IMR-90 (cell line): Measurements from ENCODE around the gene M6PR. TPM values are rescaled to one million over a fixed set of nuclear protein-coding genes. Genes with fewer than 3 reads are reported as not detected.

ENCODE experiments used
- ATAC-seq: fragments of 200-7000 bp; cut with Tn5 transposase; 2 replicates; pipeline ENCODE4 v1.9.1; 2020; ENCODE audit warnings: low read depth, mild to moderate bottlenecking, moderate library complexity
- BruUV-seq: library from RNA; stranded (reverse); fragments of 400-500 nt; replicated peaks from 2 replicates; lab custom pipeline; 2021; lab: Mats Ljungman, UMichigan
- CTCF ChIA-PET: fragments of 300-600 bp; formaldehyde crosslinking; extraction: SDS; loops from one replicate; lab custom pipeline; 2021; ENCODE audit warnings: antibody characterized with exemption; lab: Yijun Ruan, JAX
- POLR2A ChIA-PET: fragments of 300-600 bp; sonication (Branson Sonifier 250); formaldehyde crosslinking; loops from one replicate; lab custom pipeline; 2022; ENCODE audit warnings: antibody characterized with exemption; ENCODE audit not compliant: unreplicated experiment; lab: Charles Lee
- DNase-seq: peaks from one replicate; pipeline ENCODE4 v3.0.0; 2013
- H2AFZ ChIP-seq: replicated peaks from 2 replicates; pipeline ENCODE3; 2013; ENCODE audit warnings: low read length, mild to moderate bottlenecking; ENCODE audit not compliant: poor library complexity
- H2AK5ac ChIP-seq: 2 replicates; pipeline ENCODE4 v1.6.1; 2013; ENCODE audit warnings: low read depth, low read length, inconsistent platforms
- H2AK9ac ChIP-seq: replicated peaks from 2 replicates; pipeline ENCODE3; 2013; ENCODE audit warnings: mild to moderate bottlenecking, low read depth, low read length, moderate library complexity; ENCODE audit not compliant: poor library complexity
- H2BK120ac ChIP-seq: 2 replicates; pipeline ENCODE4 v1.6.1; 2013; ENCODE audit warnings: low read depth, low read length, inconsistent platforms
- H2BK15ac ChIP-seq: 3 replicates; pipeline ENCODE4 v1.6.1; 2013; ENCODE audit warnings: low read depth, low read length, inconsistent platforms
- H2BK20ac ChIP-seq: 2 replicates; pipeline ENCODE4 v1.6.1; 2013; ENCODE audit warnings: low read depth, mild to moderate bottlenecking, inconsistent platforms, low read length, moderate library complexity
- H2BK5ac ChIP-seq: 2 replicates; pipeline ENCODE4 v1.6.1; 2013; ENCODE audit warnings: mild to moderate bottlenecking, low read depth, low read length, inconsistent platforms; ENCODE audit not compliant: poor library complexity, severe bottlenecking
- H3K14ac ChIP-seq: replicated peaks from 2 replicates; pipeline ENCODE4 v1.6.1; 2013; ENCODE audit warnings: low read depth, low read length, inconsistent platforms
- H3K18ac ChIP-seq: 2 replicates; pipeline ENCODE4 v1.6.1; 2013; ENCODE audit warnings: low read depth, low read length, control low read depth
- H3K23ac ChIP-seq: 2 replicates; pipeline ENCODE4 v1.6.1; 2013; ENCODE audit warnings: low read depth, low read length, inconsistent platforms
- H3K27ac ChIP-seq: 2 replicates; pipeline ENCODE4 v1.5.1; 2013; ENCODE audit warnings: mild to moderate bottlenecking, control low read depth, low read length; ENCODE audit not compliant: insufficient read depth
- H3K27me3 ChIP-seq: 2 replicates; pipeline ENCODE4 v1.6.1; 2013; ENCODE audit warnings: low read length; ENCODE audit not compliant: control insufficient read depth, insufficient read depth
- H3K36me3 ChIP-seq: 2 replicates; pipeline ENCODE4 v1.6.1; 2013; ENCODE audit warnings: low read length, mixed read lengths; ENCODE audit not compliant: control insufficient read depth, insufficient read depth
- H3K4ac ChIP-seq: 2 replicates; pipeline ENCODE4 v1.6.1; 2013; ENCODE audit warnings: low read depth, low read length, inconsistent platforms
- H3K4me1 ChIP-seq: 2 replicates; pipeline ENCODE4 v1.6.1; 2013; ENCODE audit warnings: low read length, mixed read lengths; ENCODE audit not compliant: control insufficient read depth, insufficient read depth
- H3K4me2 ChIP-seq: 2 replicates; pipeline ENCODE4 v1.6.1; 2013; ENCODE audit warnings: low read depth, mild to moderate bottlenecking, control low read depth, low read length, moderate library complexity
- H3K4me3 ChIP-seq: 2 replicates; pipeline ENCODE4 v1.5.1; 2013; ENCODE audit warnings: low read depth, mild to moderate bottlenecking, control low read depth, low read length, moderate library complexity; ENCODE audit not compliant: insufficient read depth
- H3K56ac ChIP-seq: 2 replicates; pipeline ENCODE4 v1.6.1; 2013; ENCODE audit warnings: low read length, inconsistent platforms; ENCODE audit not compliant: insufficient read depth; ENCODE audit errors: extremely low read depth
- H3K79me1 ChIP-seq, 2 experiments: 2 replicates each; pipeline ENCODE4 v1.6.1; 2013; ENCODE audit warnings: low read length in 2 of 2, inconsistent platforms in 1 of 2, low read depth in 1 of 2
- H3K9ac ChIP-seq: 2 replicates; pipeline ENCODE4 v1.6.1; 2013; ENCODE audit warnings: low read depth, low read length, control low read depth
- H3K9me1 ChIP-seq: 2 replicates; pipeline ENCODE4 v1.6.1; 2013; ENCODE audit warnings: low read length, inconsistent platforms; ENCODE audit not compliant: insufficient read depth
- H3K9me3 ChIP-seq: 2 replicates; pipeline ENCODE4 v1.6.1; 2013; ENCODE audit warnings: low read length; ENCODE audit not compliant: control insufficient read depth, insufficient read depth
- H4K20me1 ChIP-seq: 2 replicates; pipeline ENCODE4 v1.6.1; 2013; ENCODE audit warnings: low read length, inconsistent platforms; ENCODE audit not compliant: insufficient read depth
- H4K5ac ChIP-seq: 2 replicates; pipeline ENCODE4 v1.6.1; 2013; ENCODE audit warnings: mild to moderate bottlenecking, low read depth, low read length, control low read depth
- H4K8ac ChIP-seq, 2 experiments: 2 replicates each; pipeline ENCODE4 v1.6.1; 2013; ENCODE audit warnings: low read depth in 2 of 2, low read length in 2 of 2, control low read depth in 1 of 2, inconsistent platforms in 1 of 2
- H4K91ac ChIP-seq: 2 replicates; pipeline ENCODE4 v1.6.1; 2013; ENCODE audit warnings: low read depth, low read length, inconsistent platforms; ENCODE audit not compliant: insufficient read depth
- BHLHE40 ChIP-seq: fragments of 150-350 bp; IDR thresholded peaks from 2 replicates; pipeline ENCODE4 v1.6.1; 2016; ENCODE audit warnings: mild to moderate bottlenecking, low read depth, low read length
- CEBPB ChIP-seq: IDR thresholded peaks from 2 replicates; pipeline ENCODE4 v1.6.1; 2012; ENCODE audit warnings: low read depth, low read length, improper control_type of control experiment
- CHD1 ChIP-seq: IDR thresholded peaks from 2 replicates; pipeline ENCODE4 v1.6.1; 2012; ENCODE audit warnings: low read depth, low read length, improper control_type of control experiment
- FOS ChIP-seq: fragments of 150-350 bp; IDR thresholded peaks from 2 replicates; pipeline ENCODE4 v1.6.1; 2016; ENCODE audit warnings: low read depth, low read length
- MAFK ChIP-seq: IDR thresholded peaks from 2 replicates; pipeline ENCODE4 v1.6.1; 2012; ENCODE audit warnings: low read depth, low read length, improper control_type of control experiment
- MAZ ChIP-seq: IDR thresholded peaks from 2 replicates; pipeline ENCODE4 v1.6.1; 2012; ENCODE audit warnings: low read depth, mild to moderate bottlenecking, low read length, improper control_type of control experiment, moderate library complexity, borderline replicate concordance
- NFE2L2 ChIP-seq: fragments of 150-350 bp; IDR thresholded peaks from 2 replicates; pipeline ENCODE4 v1.6.1; 2016; ENCODE audit warnings: low read depth, mild to moderate bottlenecking, low read length
- POLR2A ChIP-seq: IDR thresholded peaks from 2 replicates; pipeline ENCODE4 v1.6.1; 2012; ENCODE audit warnings: mild to moderate bottlenecking, low read depth, low read length
- RFX5 ChIP-seq: IDR thresholded peaks from 2 replicates; pipeline ENCODE4 v1.8.0; 2012; ENCODE audit warnings: low read depth, mild to moderate bottlenecking, low read length, moderate library complexity
- SMC3 ChIP-seq: fragments of 150-350 bp; IDR thresholded peaks from 2 replicates; pipeline ENCODE4 v1.6.1; 2016; ENCODE audit warnings: low read depth, mild to moderate bottlenecking, antibody characterized with exemption, low read length, moderate library complexity
- WGBS, 2 experiments: methylation state at CpG; one replicate each; pipeline versions ENCODE4 v1.1.5 to v1.1.7; 2013; ENCODE audit warnings: missing lambda C conversion rate in 2 of 2; ENCODE audit not compliant: insufficient read length in 1 of 2; ENCODE audit errors: extremely low coverage in 2 of 2; 5-methylcytosine and 5-hydroxymethylcytosine counted together
- dilution Hi-C: fragments of 300-500 bp; cut with HindIII; formaldehyde crosslinking; loops from one replicate; pipeline ENCODE4 v1.14.3; 2018; ENCODE audit warnings: low sequenced_read_pairs; ENCODE audit not compliant: unreplicated experiment
- in situ Hi-C: fragments of 300-500 bp; cut with MboI; formaldehyde crosslinking; loops from 3 replicates; pipeline ENCODE4 v1.14.3; 2019; ENCODE audit warnings: low sequenced_read_pairs, inconsistent platforms, mixed read lengths
- intact Hi-C: fragments of 100-400 bp; cut with micrococcal nuclease; formaldehyde crosslinking; loops from 2 replicates; pipeline ENCODE4 v1.10.0; 2022
- polyA plus RNA-seq, 3 experiments: library from polyadenylated mRNA; depleted of rRNA; stranded (reverse); fragments of >200 nt; gene quantifications; 2 replicates each; pipeline ENCODE4 v1.2.3, GENCODE V29; 2012; ENCODE audit warnings: low replicate concordance in 1 of 3
- total RNA-seq: library from RNA; depleted of rRNA; stranded (reverse); fragments of >200 nt; gene quantifications from 2 replicates; pipeline ENCODE4 v1.2.3, GENCODE V29; 2012
- TF ChIP-seq, protein P1 (sequence below): fragments of 150-350 bp; IDR thresholded peaks from 2 replicates; pipeline ENCODE4 v1.6.1; 2017; ENCODE audit warnings: mild to moderate bottlenecking, antibody characterized with exemption, low read length, low read depth
- TF ChIP-seq, protein P2 (sequence below): conservative IDR thresholded peaks from 2 replicates; pipeline ENCODE4 v1.5.1; 2012; ENCODE audit warnings: mild to moderate bottlenecking, low read depth, low read length, improper control_type of control experiment

The M6PR gene
- total and polyA plus RNA-seq, 2 of the 4 experiments (the other 2 are of a cell fraction), result 86.6 to 140 TPM

DNA sequence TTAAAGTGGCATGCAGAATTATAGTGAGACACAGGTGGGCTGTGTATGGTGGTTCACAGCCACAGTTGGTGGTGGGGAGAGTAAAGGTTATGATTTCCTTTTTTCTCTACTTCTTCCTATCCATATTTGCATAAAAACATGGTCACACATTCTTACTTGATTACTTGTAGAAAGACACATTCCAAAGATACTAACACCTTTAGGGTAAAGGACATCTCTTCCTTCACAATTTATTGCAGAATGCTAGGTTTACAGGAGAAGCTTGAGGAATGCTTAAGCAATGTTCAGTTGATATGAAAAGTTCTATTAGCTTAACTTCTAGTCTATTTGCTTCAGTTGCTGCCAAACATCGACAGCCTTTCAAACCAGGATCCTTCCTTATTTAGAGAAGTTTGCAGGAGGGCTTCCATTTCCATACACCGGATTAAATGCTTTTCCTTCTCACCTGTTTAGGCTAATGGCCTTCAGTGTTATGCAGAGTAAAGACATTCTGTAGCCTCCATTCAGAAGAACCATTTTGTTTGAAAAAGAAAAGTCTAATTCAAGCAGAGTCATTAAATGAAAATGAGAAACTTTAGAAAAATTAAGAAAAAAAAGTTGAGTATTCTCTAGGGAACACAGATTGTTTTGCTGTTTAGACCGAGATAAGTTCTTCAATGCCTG, 37.7 kb downstream of the M6PR start:
- Histone ChIP-seq H3K9ac (no peak overlapping the region; the same call in 1 of the 2 replicates), H3K23ac (no peak overlapping the region), H2AK9ac (no peak overlapping the region), H3K36me3 (no peaks in the 10 kb centered on the region), H3K27me3 (no peaks in the 10 kb centered on the region), H4K20me1 (no peaks in the 10 kb centered on the region), H3K9me1 (peaks cover 4% of the 10 kb centered on the region; the same call in 1 of the 2 replicates), H3K9me3 (no peaks in the 10 kb centered on the region), H3K4me3 (no peak overlapping the region), H4K91ac (no peak overlapping the region), H3K4me1 (no peaks in the 10 kb centered on the region; the same call in none of the 2 replicates), H2AK5ac (no peak overlapping the region), H2BK120ac (no peak overlapping the region), H3K27ac (no peak overlapping the region), H3K79me1 (peaks cover 2 to 19% of the 10 kb centered on the region in 2 experiments; a peak in 3 of 4 replicates), H4K8ac (no peak overlapping the region), H2AFZ (no peak overlapping the region), H3K18ac (peak overlapping the region; percentile 36; the same call in 1 of the 2 replicates), H2BK5ac (no peak overlapping the region), H3K4ac (no peak overlapping the region), H4K5ac (no peak overlapping the region), H3K4me2 (no peak overlapping the region; the same call in 1 of the 2 replicates), H2BK20ac (no peak overlapping the region), H3K56ac (no peak overlapping the region), H2BK15ac (no peak overlapping the region), H3K14ac (no peak overlapping the region)
- WGBS, 2 experiments, result no CpG with 5 or more reads among the region's 3 CpGs
- CTCF ChIA-PET, result no interaction called here
- POLR2A ChIA-PET, result no interaction called here
- in situ Hi-C loops, result no loop called here
- ATAC-seq (no peak), DNase-seq (no peak)
- no TSS peak for BruUV-seq
- intact Hi-C loops, result no loop called here
- TF ChIP-seq SMC3 (no peak), MAFK (no peak), RFX5 (no peak), MAZ (no peak), CHD1 (no peak), BHLHE40 (no peak), CEBPB (no peak), POLR2A (no peak), FOS (no peak), NFE2L2 (no peak)
- TF ChIP-seq, protein P1, sequence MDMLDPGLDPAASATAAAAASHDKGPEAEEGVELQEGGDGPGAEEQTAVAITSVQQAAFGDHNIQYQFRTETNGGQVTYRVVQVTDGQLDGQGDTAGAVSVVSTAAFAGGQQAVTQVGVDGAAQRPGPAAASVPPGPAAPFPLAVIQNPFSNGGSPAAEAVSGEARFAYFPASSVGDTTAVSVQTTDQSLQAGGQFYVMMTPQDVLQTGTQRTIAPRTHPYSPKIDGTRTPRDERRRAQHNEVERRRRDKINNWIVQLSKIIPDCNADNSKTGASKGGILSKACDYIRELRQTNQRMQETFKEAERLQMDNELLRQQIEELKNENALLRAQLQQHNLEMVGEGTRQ, result no peak
- TF ChIP-seq, protein P2, sequence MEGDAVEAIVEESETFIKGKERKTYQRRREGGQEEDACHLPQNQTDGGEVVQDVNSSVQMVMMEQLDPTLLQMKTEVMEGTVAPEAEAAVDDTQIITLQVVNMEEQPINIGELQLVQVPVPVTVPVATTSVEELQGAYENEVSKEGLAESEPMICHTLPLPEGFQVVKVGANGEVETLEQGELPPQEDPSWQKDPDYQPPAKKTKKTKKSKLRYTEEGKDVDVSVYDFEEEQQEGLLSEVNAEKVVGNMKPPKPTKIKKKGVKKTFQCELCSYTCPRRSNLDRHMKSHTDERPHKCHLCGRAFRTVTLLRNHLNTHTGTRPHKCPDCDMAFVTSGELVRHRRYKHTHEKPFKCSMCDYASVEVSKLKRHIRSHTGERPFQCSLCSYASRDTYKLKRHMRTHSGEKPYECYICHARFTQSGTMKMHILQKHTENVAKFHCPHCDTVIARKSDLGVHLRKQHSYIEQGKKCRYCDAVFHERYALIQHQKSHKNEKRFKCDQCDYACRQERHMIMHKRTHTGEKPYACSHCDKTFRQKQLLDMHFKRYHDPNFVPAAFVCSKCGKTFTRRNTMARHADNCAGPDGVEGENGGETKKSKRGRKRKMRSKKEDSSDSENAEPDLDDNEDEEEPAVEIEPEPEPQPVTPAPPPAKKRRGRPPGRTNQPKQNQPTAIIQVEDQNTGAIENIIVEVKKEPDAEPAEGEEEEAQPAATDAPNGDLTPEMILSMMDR, result no peak
- dilution Hi-C loops, result no loop called here
